ENCODE measurements around the gene CNTRL. TPM values are rescaled to one million over a fixed set of nuclear protein-coding genes. Genes with fewer than 3 reads are reported as not detected.

CNTRL gene
- polyA plus RNA-seq, 1 donor from 2014 or later: 16.0 TPM

DNA sequence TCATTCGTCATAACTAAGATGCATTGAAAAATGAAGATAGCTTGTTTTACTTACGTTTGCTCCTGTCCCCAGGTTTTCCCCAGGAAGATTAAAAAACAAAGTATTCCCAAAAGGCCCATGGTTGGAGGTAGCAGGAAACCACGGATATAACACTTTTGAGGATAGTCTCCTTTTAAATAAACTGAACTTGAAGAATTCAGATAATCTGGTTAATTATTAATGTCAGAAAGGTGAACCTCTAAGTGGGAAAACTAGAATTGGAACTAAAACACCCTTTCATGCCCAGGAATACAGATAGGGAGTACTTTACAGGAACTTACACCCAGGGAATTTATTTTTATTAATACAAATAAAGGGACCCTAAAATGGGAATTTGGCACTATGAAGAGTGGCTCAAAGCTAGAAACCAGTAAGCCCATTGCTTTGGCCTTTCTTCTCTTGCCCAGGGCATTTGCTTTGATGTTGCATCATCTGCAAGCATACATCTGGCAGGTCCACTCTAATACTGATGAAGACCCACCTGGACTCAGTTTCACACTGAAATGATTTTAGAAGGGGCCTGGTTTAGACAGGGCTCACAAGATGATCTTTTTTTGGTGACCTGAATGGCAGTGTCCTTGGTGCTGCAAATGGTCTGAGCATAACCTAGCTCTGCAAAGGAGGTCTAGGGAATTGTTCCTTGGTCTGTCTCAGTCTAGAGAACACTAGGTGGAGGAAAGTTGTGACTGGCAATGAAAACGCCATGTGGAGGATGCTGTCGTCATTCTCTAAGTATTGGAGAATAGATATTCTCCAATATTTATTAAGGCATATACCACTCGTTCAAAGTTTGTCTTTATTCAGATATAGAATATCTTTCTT lies 24.4 kb upstream of the CNTRL start, which contains the start of gene C5:
TSS of gene C5 (minus strand) at position 148 of the 861 bp plus-strand sequence. CDS start at position 119, 29 bp downstream.
- Histone ChIP-seq H3K36me3 (ENCODE audit: insufficient read depth, low read length) (no peaks in the 10 kb centered on the region), H3K79me2 (replicated peaks; ENCODE audit: insufficient read depth, low read length) (no peaks in the 10 kb centered on the region), H3K27ac (ENCODE audit: low read length) (no peak within 1 kb of the TSS), H3K4me2 (ENCODE audit: low read length) (no peak within 1 kb of the TSS), H3K9ac (ENCODE audit: low read length) (no peak within 1 kb of the TSS), H3K9me3 (ENCODE audit: low read length) (no peaks in the 10 kb centered on the region), H3K27me3 (ENCODE audit: insufficient read depth, low read depth, low read length) (no peaks in the 10 kb centered on the region), H3F3A (ENCODE audit: insufficient read depth, low read length, poor library complexity, severe bottlenecking) (no peaks in the 10 kb centered on the region), H3K4me3 (ENCODE audit: low read length) (no peak within 1 kb of the TSS), H4K20me1 (ENCODE audit: insufficient read depth) (no peaks in the 10 kb centered on the region), H2AFZ (ENCODE audit: low read depth, low read length) (no peak within 1 kb of the TSS), H3K9me2 (ENCODE audit: insufficient read depth, low read length) (no peaks in the 10 kb centered on the region)
- TF ChIP-seq, protein P1, sequence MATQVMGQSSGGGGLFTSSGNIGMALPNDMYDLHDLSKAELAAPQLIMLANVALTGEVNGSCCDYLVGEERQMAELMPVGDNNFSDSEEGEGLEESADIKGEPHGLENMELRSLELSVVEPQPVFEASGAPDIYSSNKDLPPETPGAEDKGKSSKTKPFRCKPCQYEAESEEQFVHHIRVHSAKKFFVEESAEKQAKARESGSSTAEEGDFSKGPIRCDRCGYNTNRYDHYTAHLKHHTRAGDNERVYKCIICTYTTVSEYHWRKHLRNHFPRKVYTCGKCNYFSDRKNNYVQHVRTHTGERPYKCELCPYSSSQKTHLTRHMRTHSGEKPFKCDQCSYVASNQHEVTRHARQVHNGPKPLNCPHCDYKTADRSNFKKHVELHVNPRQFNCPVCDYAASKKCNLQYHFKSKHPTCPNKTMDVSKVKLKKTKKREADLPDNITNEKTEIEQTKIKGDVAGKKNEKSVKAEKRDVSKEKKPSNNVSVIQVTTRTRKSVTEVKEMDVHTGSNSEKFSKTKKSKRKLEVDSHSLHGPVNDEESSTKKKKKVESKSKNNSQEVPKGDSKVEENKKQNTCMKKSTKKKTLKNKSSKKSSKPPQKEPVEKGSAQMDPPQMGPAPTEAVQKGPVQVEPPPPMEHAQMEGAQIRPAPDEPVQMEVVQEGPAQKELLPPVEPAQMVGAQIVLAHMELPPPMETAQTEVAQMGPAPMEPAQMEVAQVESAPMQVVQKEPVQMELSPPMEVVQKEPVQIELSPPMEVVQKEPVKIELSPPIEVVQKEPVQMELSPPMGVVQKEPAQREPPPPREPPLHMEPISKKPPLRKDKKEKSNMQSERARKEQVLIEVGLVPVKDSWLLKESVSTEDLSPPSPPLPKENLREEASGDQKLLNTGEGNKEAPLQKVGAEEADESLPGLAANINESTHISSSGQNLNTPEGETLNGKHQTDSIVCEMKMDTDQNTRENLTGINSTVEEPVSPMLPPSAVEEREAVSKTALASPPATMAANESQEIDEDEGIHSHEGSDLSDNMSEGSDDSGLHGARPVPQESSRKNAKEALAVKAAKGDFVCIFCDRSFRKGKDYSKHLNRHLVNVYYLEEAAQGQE (IDR thresholded peaks at IDR 0.05; ENCODE audit: borderline replicate concordance): no peak

DNA sequence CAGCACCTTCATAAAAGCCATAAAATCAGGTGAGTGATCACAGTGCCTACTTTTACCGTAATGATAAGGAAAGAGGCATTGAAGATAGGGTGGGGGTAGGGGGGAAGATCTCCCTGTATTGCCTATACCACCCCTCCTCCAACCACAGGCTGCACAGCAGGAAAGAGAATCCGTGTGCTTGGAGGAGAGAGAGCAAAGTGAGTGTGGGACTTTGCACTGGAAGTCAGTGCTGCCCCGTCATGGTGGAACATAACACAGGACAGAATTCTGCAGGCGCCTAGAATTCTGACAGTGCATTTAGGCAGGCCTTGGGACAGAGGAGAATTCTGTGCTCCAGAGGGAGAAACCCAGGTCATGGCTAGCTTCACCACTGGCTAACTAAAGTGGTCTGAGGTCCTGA lies 21.2 kb upstream of the CNTRL start:
- Histone ChIP-seq H3K9ac (ENCODE audit: low read length) (no peak overlapping the region), H4K20me1 (ENCODE audit: insufficient read depth) (no peaks in the 10 kb centered on the region), H3K27ac (ENCODE audit: low read length) (no peak overlapping the region), H3K79me2 (replicated peaks; ENCODE audit: insufficient read depth, low read length) (no peaks in the 10 kb centered on the region), H3K4me3 (ENCODE audit: low read length) (no peak overlapping the region), H3K4me2 (ENCODE audit: low read length) (no peak overlapping the region), H3K36me3 (ENCODE audit: insufficient read depth, low read length) (no peaks in the 10 kb centered on the region), H3K9me3 (ENCODE audit: low read length) (no peaks in the 10 kb centered on the region), H3K9me2 (ENCODE audit: insufficient read depth, low read length) (no peaks in the 10 kb centered on the region), H2AFZ (ENCODE audit: low read depth, low read length) (no peak overlapping the region), H3K27me3 (ENCODE audit: insufficient read depth, low read depth, low read length) (no peaks in the 10 kb centered on the region), H3F3A (ENCODE audit: insufficient read depth, low read length, poor library complexity, severe bottlenecking) (no peaks in the 10 kb centered on the region)
- no peak for TF ChIP-seq RAD21 (conservative IDR thresholded peaks at IDR 0.05)

DNA sequence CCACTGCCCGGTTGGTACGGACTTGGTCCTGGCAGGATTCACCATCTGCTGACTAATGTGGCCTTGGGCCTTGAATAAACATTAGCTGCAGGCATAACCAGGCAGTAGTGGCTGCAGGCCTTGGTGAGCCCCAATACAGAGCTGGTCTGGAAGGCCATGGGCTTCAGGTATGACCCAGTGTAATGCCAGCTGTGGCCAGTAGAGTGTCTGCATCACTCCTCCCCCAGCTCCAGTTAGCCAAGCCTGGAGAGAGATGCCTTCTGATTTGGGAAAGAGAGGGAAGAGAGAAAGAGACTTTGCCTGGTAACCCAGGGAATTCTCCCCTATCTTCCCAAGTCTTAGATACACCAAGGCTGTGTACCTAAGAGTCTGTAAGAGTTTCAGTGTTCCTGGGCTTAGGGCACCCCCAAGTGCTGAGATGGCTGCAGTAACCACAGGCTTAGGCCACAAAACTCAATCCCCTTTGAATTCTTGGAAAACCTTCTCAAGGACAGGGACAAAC lies 19.1 kb upstream of the CNTRL start:
- Histone ChIP-seq H3K27ac (ENCODE audit: low read length) (no peak overlapping the region), H3K79me2 (replicated peaks; ENCODE audit: insufficient read depth, low read length) (no peaks in the 10 kb centered on the region), H3K27me3 (ENCODE audit: insufficient read depth, low read depth, low read length) (no peaks in the 10 kb centered on the region), H3F3A (ENCODE audit: insufficient read depth, low read length, poor library complexity, severe bottlenecking) (no peaks in the 10 kb centered on the region), H3K36me3 (ENCODE audit: insufficient read depth, low read length) (no peaks in the 10 kb centered on the region), H4K20me1 (ENCODE audit: insufficient read depth) (no peaks in the 10 kb centered on the region), H3K9me2 (ENCODE audit: insufficient read depth, low read length) (no peaks in the 10 kb centered on the region), H2AFZ (ENCODE audit: low read depth, low read length) (no peak overlapping the region), H3K9me3 (ENCODE audit: low read length) (no peaks in the 10 kb centered on the region), H3K4me3 (ENCODE audit: low read length) (no peak overlapping the region), H3K9ac (ENCODE audit: low read length) (no peak overlapping the region), H3K4me2 (ENCODE audit: low read length) (no peak overlapping the region)
- TF ChIP-seq TAF1 (IDR thresholded peaks at IDR 0.05; ENCODE audit: low read depth) (no peak), RAD21 (conservative IDR thresholded peaks at IDR 0.05) (no peak), POLR2AphosphoS5 (IDR thresholded peaks at IDR 0.05) (no peak), EP300 (conservative IDR thresholded peaks at IDR 0.05; ENCODE audit: poor library complexity, severe bottlenecking) (no peak), SMC3 (conservative IDR thresholded peaks at IDR 0.05; ENCODE audit: poor library complexity) (no peak), MXI1 (conservative IDR thresholded peaks at IDR 0.05; ENCODE audit: poor library complexity, severe bottlenecking) (no peak), EZH2 (IDR thresholded peaks at IDR 0.05; ENCODE audit: borderline replicate concordance, insufficient read depth, low read length, poor library complexity, severe bottlenecking) (no peak)
- TF ChIP-seq, protein P2, sequence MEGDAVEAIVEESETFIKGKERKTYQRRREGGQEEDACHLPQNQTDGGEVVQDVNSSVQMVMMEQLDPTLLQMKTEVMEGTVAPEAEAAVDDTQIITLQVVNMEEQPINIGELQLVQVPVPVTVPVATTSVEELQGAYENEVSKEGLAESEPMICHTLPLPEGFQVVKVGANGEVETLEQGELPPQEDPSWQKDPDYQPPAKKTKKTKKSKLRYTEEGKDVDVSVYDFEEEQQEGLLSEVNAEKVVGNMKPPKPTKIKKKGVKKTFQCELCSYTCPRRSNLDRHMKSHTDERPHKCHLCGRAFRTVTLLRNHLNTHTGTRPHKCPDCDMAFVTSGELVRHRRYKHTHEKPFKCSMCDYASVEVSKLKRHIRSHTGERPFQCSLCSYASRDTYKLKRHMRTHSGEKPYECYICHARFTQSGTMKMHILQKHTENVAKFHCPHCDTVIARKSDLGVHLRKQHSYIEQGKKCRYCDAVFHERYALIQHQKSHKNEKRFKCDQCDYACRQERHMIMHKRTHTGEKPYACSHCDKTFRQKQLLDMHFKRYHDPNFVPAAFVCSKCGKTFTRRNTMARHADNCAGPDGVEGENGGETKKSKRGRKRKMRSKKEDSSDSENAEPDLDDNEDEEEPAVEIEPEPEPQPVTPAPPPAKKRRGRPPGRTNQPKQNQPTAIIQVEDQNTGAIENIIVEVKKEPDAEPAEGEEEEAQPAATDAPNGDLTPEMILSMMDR (IDR thresholded peaks at IDR 0.05; ENCODE audit: poor library complexity, severe bottlenecking): no peak
- TF ChIP-seq, protein P1 (IDR thresholded peaks at IDR 0.05; ENCODE audit: borderline replicate concordance): no peak

All from neural cell (in vitro differentiated cells).